ENCODE results near the gene ABTB1. TPM values are rescaled to one million over a fixed set of nuclear protein-coding genes. Genes with fewer than 3 reads are reported as not detected.
A peak's percentile ranks its signal among the peaks of the same experiment; 100 is the strongest.
"Not testable (repeated sequence)": the region's sequence is repeated elsewhere in the genome, so short reads cannot be mapped to it uniquely, and the experiment has no call there.

ABTB1 gene
- total RNA-seq, 2 experiments from 2014 or later: 63.4 to 65.5 TPM

DNA sequence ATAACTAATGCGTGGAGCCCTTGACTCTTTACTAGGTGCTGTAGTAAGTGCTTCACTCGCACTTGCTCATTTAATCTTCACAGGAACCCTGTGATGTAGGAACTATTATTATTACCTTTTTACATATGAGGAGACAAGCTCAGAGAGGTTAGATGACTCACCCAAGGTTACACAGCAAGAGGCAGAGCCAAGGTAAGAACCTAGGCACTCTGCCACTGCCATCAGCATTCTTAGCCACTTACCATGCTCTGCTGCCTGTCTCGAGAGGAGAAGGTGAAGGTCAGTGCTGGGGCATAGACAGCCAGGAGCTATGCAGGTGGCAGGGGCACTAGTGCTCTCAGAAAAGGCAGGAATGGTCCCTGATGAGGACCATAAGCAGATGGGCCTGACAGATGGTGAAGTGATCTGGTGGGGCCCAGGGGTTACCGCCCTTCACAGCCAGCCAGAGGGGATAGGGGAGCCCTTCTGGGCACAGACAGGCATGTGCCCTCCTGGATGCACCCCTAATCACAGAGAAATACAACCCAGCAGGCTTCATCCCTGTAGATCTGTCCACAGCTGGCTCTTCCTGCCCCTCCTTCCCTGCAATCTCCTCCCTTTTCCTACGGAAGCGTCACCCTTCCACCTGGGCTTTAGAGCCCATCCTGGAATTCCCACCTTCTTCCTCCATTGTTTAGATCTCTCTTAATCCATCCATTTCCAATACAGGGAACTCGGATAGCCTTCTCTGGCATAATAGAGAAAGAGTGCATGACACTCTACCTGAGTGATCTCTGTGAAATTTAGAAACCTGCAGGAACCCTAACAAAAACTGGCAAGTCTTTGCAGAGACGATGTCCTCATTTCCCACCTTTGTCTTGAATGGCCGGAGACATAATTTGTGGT, 26.9 kb downstream of the ABTB1 start:
- ATAC-seq (ENCODE audit: low read depth) (no peak), DNase-seq (no peak)
- POLR2A ChIA-PET: no interaction called here
- Mint-ChIP-seq H3K4me3 (no peak overlapping the region), H3K36me3 (no peaks in the 10 kb centered on the region), H3K9me3 (no peaks in the 10 kb centered on the region), H3K4me1 (peaks cover 3% of the 10 kb centered on the region), H3K27me3 (peaks cover 10% of the 10 kb centered on the region), H3K27ac (no peak overlapping the region)

DNA sequence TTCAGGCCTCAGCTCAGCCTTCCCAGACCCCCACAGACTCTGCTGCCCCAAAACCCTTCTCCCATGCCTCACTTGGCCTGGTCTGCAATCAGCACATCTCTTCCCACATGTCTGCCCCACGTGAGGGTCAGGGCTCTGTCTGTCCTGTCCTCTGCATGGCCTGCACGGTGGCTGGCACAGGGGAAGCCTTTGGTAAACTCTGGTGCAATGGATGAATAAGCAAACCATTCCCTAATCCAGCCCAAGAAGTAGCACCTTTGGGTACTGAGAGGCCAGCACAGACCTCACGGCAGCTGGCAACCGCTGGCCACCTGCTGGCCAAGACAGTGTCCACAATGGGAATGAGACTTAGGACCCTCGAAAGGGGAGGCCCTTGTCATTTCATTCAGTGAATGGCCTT, 27.7 kb downstream of the ABTB1 start:
- no peaks in the 10 kb centered on the region for H3K9me3 Mint-ChIP-seq
- ATAC-seq (ENCODE audit: low read depth): no peak
- H3K4me1 Mint-ChIP-seq: peaks cover 3% of the 10 kb centered on the region
- POLR2A ChIA-PET: no interaction called here
- H3K27me3 Mint-ChIP-seq: peaks cover 10% of the 10 kb centered on the region
- no peak overlapping the region for H3K27ac Mint-ChIP-seq
- no peaks in the 10 kb centered on the region for H3K36me3 Mint-ChIP-seq
- H3K4me3 Mint-ChIP-seq: no peak overlapping the region
- no peak for DNase-seq

DNA sequence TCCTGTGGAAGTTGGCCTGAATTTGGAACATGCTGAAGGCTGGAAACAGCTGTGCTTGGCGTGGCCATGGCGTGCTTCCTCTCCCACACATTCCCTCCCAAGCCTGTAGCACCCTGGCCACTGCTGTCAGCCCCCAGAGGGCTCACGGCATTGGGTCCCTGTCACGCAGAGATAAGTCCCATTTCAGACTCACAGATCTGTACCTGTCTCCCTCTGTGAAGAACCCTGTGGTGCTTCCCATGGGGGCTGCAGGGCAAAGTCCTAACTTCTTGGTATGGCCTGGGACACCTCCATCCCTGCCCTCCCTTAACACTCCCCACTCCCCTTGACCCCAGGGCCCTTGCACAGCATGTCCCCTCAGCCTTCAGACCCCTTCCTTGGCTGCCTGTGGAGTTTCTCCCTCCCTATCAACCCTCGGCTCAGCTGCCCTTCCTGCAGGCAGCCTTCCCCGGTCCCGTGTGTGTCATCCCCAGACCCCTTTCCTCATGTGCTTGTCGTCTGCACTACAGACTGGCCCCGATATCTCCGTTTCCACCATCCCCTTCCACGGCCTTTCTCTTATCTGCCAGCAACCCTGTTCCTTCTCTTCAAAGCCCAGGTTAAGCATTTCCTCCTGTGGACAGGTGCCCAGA, 28.6 kb downstream of the ABTB1 start:
- no peak for DNase-seq
- peaks cover 10% of the 10 kb centered on the region for H3K27me3 Mint-ChIP-seq
- H3K36me3 Mint-ChIP-seq: no peaks in the 10 kb centered on the region
- peaks cover 3% of the 10 kb centered on the region for H3K4me1 Mint-ChIP-seq
- H3K4me3 Mint-ChIP-seq: no peak overlapping the region
- no peaks in the 10 kb centered on the region for H3K9me3 Mint-ChIP-seq
- no peak overlapping the region for H3K27ac Mint-ChIP-seq
- no peak for ATAC-seq (ENCODE audit: low read depth)
- POLR2A ChIA-PET: no interaction called here

DNA sequence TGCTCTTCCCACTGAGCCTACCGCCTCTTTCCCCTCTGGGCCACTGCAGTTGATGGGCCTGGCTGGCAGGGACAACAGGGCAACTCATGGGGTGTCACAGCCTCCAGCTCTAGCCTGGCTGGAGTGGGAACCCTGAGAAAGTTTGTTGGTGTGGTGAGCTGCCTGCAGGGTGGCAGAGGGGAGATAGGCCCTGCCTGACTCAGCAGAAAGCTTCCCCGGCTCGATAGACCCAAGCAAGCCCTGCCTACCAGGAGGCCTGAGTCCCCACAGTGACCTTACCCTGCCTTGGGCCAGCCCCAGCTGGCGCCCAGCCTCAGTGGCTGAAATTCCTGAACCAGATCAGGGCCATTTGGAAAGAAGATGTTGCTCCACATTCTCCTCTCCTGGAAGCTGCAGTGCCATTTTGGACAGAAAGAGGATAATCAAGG, 29.4 kb downstream of the ABTB1 start:
- Mint-ChIP-seq H3K27me3 (peaks cover 10% of the 10 kb centered on the region), H3K36me3 (no peaks in the 10 kb centered on the region), H3K27ac (no peak overlapping the region), H3K4me1 (peaks cover 3% of the 10 kb centered on the region), H3K4me3 (no peak overlapping the region), H3K9me3 (no peaks in the 10 kb centered on the region)
- no peak for DNase-seq
- no peak for ATAC-seq (ENCODE audit: low read depth)
- POLR2A ChIA-PET: no interaction called here

DNA sequence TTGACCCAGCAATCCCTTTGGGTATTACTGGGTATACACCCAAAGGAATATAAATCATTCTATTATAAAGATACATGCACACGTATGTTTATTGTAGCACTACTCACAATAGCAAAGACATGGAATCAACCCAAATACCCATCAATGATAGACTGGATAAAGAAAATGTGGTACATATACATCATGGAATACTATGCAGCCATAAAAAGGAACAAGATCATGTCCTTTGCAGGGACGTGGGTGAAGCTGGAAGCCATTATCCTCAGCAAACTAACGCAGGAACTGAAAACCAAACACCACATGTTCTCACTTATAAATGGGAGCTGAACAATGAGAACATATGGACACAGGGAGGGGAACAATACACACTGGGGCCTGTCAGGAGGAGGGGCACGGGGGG, 32.1 kb downstream of the ABTB1 start:
- H3K27me3 Mint-ChIP-seq; H3K9me3 Mint-ChIP-seq; H3K4me1 Mint-ChIP-seq; ATAC-seq (ENCODE audit: low read depth); DNase-seq; H3K4me3 Mint-ChIP-seq; H3K36me3 Mint-ChIP-seq; H3K27ac Mint-ChIP-seq; POLR2A ChIA-PET: not testable (repeated sequence)

DNA sequence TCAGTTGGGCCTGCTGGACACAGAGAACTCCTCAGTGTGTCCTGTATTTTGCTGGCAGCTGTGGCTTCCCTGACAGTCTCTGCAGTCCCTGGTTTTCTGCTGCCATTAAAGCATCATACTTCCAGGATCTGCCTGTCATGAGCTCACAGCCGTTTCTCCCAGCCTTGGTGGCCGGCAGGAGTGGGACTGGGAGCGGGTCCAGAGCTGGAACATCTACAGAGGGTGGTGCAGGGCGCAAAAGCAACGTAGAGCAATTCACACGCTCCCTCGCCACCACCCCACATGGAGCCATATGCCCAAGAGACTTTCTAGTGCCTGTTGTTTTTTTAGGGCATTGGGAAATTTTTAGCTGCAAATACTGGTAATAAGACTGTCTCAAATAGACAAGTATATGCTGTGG, 33.6 kb downstream of the ABTB1 start:
- Mint-ChIP-seq H3K4me3 (no peak overlapping the region), H3K27me3 (peaks cover 10% of the 10 kb centered on the region), H3K27ac (no peak overlapping the region), H3K36me3 (no peaks in the 10 kb centered on the region), H3K9me3 (no peaks in the 10 kb centered on the region), H3K4me1 (peaks cover 3% of the 10 kb centered on the region)
- ATAC-seq (ENCODE audit: low read depth) (no peak), DNase-seq (peak; percentile 10)
- POLR2A ChIA-PET: no interaction called here

DNA sequence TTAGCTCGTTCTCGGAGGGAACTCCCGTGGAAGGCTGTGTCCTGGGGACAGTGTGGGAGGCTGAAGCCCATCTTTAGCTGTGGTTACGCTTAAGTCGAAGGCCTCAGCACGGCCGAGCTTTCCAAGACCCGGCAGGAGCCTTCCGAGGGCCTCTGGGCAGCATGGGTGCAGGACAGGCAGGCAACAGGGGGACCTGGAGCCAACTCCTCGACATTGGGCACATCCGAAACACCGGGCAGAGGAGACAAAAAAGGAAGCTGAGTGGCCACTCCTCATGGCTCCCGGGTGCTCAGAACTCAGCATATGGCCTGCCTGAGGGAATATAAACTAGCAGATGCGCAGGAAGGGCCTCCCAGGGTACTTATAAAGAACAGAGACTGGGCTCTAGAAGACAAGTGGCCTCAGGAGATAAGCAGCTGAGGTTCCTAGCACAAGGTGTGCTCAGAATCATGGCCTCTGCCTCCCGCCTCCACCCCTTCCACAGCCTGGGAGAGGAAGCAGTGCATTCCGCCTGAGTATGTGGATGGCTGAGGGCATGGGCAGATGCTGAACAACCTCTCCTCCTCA, 34.1 kb downstream of the ABTB1 start:
- H3K27me3 Mint-ChIP-seq: peaks cover 10% of the 10 kb centered on the region
- no peaks in the 10 kb centered on the region for H3K36me3 Mint-ChIP-seq
- POLR2A ChIA-PET: no interaction called here
- H3K27ac Mint-ChIP-seq: no peak overlapping the region
- no peak overlapping the region for H3K4me3 Mint-ChIP-seq
- peaks cover 3% of the 10 kb centered on the region for H3K4me1 Mint-ChIP-seq
- ATAC-seq (ENCODE audit: low read depth) (no peak), DNase-seq (peak; percentile 26)
- no peaks in the 10 kb centered on the region for H3K9me3 Mint-ChIP-seq

DNA sequence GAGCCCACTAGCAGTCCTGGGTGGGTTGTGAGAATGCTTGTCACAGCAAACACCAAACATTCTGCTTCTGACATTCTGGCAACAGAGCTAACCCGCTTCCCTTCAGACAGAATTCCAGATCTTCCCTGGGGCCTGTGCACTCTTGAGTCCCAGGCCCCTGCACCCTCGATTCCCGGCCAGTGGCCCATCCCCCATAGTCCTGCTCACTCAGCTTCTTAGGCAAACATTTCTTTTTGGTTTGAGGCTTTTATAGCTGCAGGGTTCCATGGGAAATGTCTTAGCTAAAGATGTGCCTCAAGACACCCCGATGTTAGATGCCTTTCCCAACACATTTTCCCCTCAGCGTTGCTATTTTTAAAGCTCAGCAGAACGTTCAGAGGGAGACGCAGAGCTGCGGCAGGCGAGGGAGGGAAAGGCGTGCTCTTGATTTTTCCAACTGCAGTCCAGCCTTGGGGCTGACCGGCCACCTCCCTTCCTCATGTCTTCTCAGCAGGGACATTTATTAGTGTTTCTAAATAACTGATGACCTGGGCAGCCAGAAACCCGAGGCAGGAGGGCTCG, 35.2 kb downstream of the ABTB1 start:
- Mint-ChIP-seq H3K36me3 (no peaks in the 10 kb centered on the region), H3K4me1 (peaks cover 3% of the 10 kb centered on the region), H3K9me3 (no peaks in the 10 kb centered on the region), H3K27ac (no peak overlapping the region), H3K27me3 (peaks cover 9% of the 10 kb centered on the region), H3K4me3 (no peak overlapping the region)
- POLR2A ChIA-PET: no interaction called here
- DNase-seq (peak; percentile 9), ATAC-seq (ENCODE audit: low read depth) (no peak)

DNA sequence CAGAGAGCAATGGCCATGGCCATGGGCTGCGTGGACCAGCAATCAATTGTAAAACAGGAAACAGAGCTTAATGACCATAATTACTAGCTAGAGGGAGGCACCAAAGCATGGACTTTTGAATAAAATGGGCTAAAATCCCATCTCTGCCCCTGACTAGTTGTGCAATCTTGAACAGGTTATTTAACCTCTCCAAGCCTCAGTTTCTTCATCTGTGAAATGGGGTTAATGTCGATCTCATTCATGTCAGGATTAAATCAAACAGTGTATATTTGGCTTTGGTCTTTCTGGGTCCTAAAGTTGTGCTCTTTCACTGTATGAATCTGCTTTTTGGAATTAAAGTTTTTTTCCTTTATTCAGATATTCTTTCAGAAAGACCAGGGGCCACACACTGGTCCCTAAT, 36.1 kb downstream of the ABTB1 start:
- ATAC-seq (ENCODE audit: low read depth) (no peak), DNase-seq (no peak)
- H3K4me1 Mint-ChIP-seq: peaks cover 3% of the 10 kb centered on the region
- peaks cover under 1% of the 10 kb centered on the region for H3K27me3 Mint-ChIP-seq
- POLR2A ChIA-PET: no interaction called here
- H3K27ac Mint-ChIP-seq: no peak overlapping the region
- H3K9me3 Mint-ChIP-seq: no peaks in the 10 kb centered on the region
- no peaks in the 10 kb centered on the region for H3K36me3 Mint-ChIP-seq
- no peak overlapping the region for H3K4me3 Mint-ChIP-seq

DNA sequence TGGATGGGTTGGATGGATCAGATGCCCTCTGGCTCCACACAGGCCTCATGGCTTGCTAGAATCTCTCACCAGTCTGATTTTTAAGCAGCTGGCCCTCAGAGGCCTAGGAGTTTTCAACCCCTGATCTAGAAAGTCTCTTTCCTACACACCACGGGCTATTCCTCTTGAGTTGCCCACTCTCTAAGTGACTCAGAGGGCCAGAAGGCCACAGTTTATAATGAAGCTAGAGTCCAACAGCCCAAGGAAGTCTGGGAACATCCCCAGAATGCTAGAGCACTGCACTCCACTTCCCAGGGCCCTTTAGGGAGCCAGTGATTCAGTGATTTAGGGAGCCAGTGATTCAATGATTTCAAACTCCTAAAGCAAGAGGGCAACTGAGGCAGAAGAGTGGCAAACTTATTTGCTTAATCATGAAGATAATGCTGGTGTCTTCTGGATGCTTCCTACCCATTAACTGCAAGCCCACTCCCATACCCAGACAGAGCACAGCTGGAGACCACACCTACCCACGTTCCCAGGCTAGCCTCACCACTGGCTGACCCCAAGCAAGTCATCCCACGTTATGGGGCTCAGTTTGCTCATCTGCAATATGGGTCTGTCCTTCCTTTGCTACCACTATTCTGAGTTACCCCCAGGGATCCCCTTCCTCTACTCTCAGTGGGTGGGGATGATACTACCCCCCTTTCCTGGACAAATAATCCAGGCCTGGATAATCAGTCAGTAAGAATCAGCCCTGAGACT, 36.7 kb downstream of the ABTB1 start:
- DNase-seq (peak; percentile 1), ATAC-seq (ENCODE audit: low read depth) (no peak)
- POLR2A ChIA-PET: no interaction called here
- H3K4me1 Mint-ChIP-seq: peaks cover 2% of the 10 kb centered on the region
- H3K4me3 Mint-ChIP-seq: no peak overlapping the region
- H3K9me3 Mint-ChIP-seq: no peaks in the 10 kb centered on the region
- H3K27ac Mint-ChIP-seq: no peak overlapping the region
- no peaks in the 10 kb centered on the region for H3K27me3 Mint-ChIP-seq
- H3K36me3 Mint-ChIP-seq: no peaks in the 10 kb centered on the region

DNA sequence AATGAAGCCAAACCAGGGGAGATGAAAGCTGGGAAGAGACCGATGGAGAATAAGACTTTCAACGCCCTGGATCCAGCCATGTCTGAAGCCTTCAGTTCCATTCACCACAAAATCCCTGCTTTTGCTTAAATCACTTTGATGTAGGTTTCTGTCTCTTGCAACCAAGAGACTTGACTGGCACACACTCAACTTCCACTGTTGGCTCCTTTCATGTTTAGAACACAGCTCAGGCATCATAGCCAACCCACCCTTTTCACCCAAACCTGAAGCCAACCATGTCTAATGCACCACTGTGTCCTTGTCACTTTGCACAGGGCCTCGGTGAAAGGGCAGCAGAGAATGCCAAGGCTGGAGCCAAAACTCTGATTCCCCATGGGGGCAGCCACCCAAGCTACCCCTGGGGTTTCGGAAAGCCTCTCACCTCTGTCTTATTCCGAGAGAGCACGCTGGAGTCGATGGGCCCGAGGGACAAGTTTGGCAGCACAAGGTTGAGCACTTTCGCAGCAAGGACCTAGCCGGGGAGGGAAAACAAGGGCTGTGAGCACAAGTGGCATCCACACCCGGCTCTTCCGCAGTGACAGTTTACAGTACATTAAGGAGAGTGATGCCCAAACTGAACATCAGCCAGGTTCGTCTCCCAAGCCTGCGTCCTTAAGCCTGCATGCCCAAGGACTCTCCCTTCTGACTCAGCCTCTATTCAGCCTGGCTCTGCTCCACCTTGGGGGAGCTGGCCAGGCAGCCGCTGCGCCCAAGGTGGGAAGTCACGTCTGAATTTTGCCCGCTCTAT, 37.6 kb downstream of the ABTB1 start:
- Mint-ChIP-seq H3K27me3 (peaks cover 4% of the 10 kb centered on the region), H3K27ac (no peak overlapping the region), H3K4me1 (no peaks in the 10 kb centered on the region), H3K4me3 (no peak overlapping the region), H3K36me3 (no peaks in the 10 kb centered on the region), H3K9me3 (no peaks in the 10 kb centered on the region)
- DNase-seq (peak; percentile 4), ATAC-seq (ENCODE audit: low read depth) (no peak)
- POLR2A ChIA-PET: no interaction called here

DNA sequence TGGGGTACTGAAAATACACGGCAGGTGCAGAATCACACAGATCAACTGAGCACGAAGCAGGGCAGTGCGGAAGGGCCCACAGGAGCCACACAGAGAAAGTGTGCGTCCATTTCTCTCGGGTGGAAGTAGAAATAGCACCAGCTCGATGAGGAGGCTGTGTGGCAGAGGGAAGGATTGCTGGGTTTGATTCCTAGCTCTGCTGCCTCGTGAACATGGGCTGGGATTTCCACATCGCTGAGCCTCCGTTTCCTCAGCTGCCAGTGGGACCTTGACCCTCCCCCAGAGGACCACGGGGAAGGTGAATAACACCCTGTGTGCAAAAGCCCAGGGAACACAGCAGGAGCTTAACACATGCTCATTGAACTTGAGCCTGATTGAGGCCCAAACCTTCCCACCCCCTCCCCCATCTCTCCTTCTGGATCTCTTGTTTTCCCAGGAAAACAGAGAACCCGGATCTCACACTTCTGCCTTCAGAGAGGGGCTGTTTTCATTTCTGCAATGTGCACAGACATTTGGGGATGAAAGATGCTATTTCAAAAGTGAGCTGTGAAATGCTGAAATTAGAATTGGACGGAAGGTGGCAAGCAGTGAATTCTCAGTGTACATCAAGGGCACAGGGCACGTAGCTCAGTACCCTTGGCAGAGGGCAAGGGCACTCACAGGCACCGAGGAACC, 38.4 kb downstream of the ABTB1 start:
- Mint-ChIP-seq H3K36me3 (no peaks in the 10 kb centered on the region), H3K4me3 (no peak overlapping the region), H3K27me3 (peaks cover 4% of the 10 kb centered on the region), H3K4me1 (no peaks in the 10 kb centered on the region), H3K9me3 (no peaks in the 10 kb centered on the region), H3K27ac (no peak overlapping the region)
- POLR2A ChIA-PET: no interaction called here
- DNase-seq (peak; percentile 1), ATAC-seq (ENCODE audit: low read depth) (no peak)
